ENCODE results near the gene TUSC2. TPM values are rescaled to one million over a fixed set of nuclear protein-coding genes. Genes with fewer than 3 reads are reported as not detected.

TUSC2 gene, protein sequence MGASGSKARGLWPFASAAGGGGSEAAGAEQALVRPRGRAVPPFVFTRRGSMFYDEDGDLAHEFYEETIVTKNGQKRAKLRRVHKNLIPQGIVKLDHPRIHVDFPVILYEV
- total RNA-seq (2014; rRNA removed; shearing (Covaris generic)) (32.2 and 41.6 TPM in 2 replicates), polyA plus RNA-seq (2016; fragmentation: Nextera tagmentation; extraction: Ambion mirVana) (71.0 and 81.5 TPM in 2 replicates)
- long read RNA-seq, transcript TUSC2-201 (3 exons, 1,691 nt): major isoform, 23 of 28 reads
- long read RNA-seq, partial matches to known transcripts: 0 of 28 reads
- long read RNA-seq, other reads (novel, unspliced or antisense): 2 of 28 reads

DNA sequence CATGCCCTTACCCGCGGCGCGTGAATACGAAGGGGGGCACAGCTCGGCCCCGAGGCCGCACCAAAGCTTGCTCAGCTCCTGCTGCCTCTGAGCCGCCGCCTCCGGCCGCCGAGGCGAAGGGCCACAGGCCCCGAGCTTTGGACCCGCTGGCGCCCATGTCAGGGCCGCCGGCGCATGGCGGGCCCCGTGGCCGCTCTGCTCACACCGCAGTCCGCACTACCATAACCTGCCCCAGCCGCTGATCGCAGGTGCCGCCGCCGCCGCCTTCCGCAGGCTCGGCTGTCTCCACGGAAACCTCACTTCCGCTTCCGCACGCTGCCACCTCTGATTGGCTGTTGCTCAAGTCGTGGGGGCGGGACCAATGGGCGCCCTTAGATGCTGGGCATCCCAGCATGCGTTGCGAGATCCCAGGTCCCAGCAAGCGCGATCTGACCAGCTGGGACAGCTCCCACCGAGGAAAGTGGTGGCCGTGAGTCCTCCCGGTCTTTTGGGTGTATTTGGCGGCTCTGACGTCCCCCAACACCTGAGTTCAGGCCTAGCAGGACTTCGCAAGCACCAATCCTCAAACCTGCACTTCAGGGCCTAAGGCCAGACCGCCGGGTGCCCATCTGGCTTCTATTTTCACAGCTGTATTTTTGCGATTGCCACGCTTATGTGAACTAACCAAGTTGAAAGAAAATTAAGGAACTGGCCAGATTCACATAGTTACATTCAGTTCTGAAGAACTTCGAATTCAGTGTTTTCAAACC lies at the start of gene TUSC2:
TSS of gene TUSC2 (minus strand) at position 281 of the 749 bp plus-strand sequence. CDS start at position 157, 124 bp downstream.
- Mint-ChIP-seq H3K4me3 (peak within 1 kb of the TSS; percentile 91), H3K4me1 (peaks cover 27% of the 10 kb centered on the region), H3K27me3 (ENCODE audit: insufficient read depth, low read depth, poor library complexity) (peaks cover 13% of the 10 kb centered on the region), H3K36me3 (ENCODE audit: low read depth) (peaks cover 40% of the 10 kb centered on the region), H3K27ac (peak within 1 kb of the TSS; percentile 78), H3K9me3 (no peaks in the 10 kb centered on the region)
- Histone ChIP-seq H3K9me2 (ENCODE audit: insufficient read depth) (no peaks in the 10 kb centered on the region), H3K4me1 (ENCODE audit: insufficient read depth) (peaks cover 13% of the 10 kb centered on the region), H2AFZ (peak within 1 kb of the TSS; percentile 83; the same call in 1 of the 2 replicates), H3K4me3 (peak within 1 kb of the TSS; percentile 94), H4K20me1 (replicated peaks; ENCODE audit: insufficient read depth) (peaks cover 8% of the 10 kb centered on the region; the same call in 1 of the 2 replicates), H3K79me2 (replicated peaks; ENCODE audit: insufficient read depth) (peaks cover 13% of the 10 kb centered on the region), H3K4me2 (peak within 1 kb of the TSS; percentile 97), H3K27me3 (ENCODE audit: insufficient read depth) (no peaks in the 10 kb centered on the region), H3K36me3 (ENCODE audit: insufficient read depth) (peaks cover 8% of the 10 kb centered on the region), H3K27ac (ENCODE audit: low read depth) (peak within 1 kb of the TSS; percentile 69), H3F3A (replicated peaks; ENCODE audit: low read depth) (peaks cover 24% of the 10 kb centered on the region; the same call in 1 of the 2 replicates)
- TF ChIP-seq ZNF331 (CRISPR knock-in tag; IDR thresholded peaks at IDR 0.05; ENCODE audit: low read depth): no peak
- TF ChIP-seq POLR2AphosphoS5 (IDR thresholded peaks at IDR 0.05; ENCODE audit: low read depth): peak; percentile 86
- TF ChIP-seq CREB1 (CRISPR knock-in tag; IDR thresholded peaks at IDR 0.05; ENCODE audit: low read depth): peak; percentile 89
- TF ChIP-seq, protein P1, sequence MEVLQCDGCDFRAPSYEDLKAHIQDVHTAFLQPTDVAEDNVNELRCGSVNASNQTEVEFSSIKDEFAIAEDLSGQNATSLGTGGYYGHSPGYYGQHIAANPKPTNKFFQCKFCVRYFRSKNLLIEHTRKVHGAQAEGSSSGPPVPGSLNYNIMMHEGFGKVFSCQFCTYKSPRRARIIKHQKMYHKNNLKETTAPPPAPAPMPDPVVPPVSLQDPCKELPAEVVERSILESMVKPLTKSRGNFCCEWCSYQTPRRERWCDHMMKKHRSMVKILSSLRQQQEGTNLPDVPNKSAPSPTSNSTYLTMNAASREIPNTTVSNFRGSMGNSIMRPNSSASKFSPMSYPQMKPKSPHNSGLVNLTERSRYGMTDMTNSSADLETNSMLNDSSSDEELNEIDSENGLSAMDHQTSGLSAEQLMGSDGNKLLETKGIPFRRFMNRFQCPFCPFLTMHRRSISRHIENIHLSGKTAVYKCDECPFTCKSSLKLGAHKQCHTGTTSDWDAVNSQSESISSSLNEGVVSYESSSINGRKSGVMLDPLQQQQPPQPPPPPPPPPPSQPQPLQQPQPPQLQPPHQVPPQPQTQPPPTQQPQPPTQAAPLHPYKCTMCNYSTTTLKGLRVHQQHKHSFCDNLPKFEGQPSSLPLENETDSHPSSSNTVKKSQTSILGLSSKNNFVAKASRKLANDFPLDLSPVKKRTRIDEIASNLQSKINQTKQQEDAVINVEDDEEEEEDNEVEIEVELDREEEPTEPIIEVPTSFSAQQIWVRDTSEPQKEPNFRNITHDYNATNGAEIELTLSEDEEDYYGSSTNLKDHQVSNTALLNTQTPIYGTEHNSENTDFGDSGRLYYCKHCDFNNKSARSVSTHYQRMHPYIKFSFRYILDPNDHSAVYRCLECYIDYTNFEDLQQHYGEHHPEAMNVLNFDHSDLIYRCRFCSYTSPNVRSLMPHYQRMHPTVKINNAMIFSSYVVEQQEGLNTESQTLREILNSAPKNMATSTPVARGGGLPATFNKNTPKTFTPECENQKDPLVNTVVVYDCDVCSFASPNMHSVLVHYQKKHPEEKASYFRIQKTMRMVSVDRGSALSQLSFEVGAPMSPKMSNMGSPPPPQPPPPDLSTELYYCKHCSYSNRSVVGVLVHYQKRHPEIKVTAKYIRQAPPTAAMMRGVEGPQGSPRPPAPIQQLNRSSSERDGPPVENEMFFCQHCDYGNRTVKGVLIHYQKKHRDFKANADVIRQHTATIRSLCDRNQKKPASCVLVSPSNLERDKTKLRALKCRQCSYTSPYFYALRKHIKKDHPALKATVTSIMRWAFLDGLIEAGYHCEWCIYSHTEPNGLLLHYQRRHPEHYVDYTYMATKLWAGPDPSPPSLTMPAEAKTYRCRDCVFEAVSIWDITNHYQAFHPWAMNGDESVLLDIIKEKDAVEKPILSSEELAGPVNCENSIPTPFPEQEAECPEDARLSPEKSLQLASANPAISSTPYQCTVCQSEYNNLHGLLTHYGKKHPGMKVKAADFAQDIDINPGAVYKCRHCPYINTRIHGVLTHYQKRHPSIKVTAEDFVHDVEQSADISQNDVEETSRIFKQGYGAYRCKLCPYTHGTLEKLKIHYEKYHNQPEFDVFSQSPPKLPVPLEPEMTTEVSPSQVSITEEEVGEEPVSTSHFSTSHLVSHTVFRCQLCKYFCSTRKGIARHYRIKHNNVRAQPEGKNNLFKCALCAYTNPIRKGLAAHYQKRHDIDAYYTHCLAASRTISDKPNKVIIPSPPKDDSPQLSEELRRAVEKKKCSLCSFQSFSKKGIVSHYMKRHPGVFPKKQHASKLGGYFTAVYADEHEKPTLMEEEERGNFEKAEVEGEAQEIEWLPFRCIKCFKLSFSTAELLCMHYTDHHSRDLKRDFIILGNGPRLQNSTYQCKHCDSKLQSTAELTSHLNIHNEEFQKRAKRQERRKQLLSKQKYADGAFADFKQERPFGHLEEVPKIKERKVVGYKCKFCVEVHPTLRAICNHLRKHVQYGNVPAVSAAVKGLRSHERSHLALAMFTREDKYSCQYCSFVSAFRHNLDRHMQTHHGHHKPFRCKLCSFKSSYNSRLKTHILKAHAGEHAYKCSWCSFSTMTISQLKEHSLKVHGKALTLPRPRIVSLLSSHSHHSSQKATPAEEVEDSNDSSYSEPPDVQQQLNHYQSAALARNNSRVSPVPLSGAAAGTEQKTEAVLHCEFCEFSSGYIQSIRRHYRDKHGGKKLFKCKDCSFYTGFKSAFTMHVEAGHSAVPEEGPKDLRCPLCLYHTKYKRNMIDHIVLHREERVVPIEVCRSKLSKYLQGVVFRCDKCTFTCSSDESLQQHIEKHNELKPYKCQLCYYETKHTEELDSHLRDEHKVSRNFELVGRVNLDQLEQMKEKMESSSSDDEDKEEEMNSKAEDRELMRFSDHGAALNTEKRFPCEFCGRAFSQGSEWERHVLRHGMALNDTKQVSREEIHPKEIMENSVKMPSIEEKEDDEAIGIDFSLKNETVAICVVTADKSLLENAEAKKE (CRISPR knock-in tag; IDR thresholded peaks at IDR 0.05): no peak
- TF ChIP-seq, protein P2, sequence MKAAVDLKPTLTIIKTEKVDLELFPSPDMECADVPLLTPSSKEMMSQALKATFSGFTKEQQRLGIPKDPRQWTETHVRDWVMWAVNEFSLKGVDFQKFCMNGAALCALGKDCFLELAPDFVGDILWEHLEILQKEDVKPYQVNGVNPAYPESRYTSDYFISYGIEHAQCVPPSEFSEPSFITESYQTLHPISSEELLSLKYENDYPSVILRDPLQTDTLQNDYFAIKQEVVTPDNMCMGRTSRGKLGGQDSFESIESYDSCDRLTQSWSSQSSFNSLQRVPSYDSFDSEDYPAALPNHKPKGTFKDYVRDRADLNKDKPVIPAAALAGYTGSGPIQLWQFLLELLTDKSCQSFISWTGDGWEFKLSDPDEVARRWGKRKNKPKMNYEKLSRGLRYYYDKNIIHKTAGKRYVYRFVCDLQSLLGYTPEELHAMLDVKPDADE (IDR thresholded peaks at IDR 0.05): peak; percentile 10; the same call in 1 of the 2 replicates
- no peak for TF ChIP-seq NANOG (IDR thresholded peaks at IDR 0.05; ENCODE audit: borderline replicate concordance)
- peak; percentile 100 for DNase-seq (ENCODE audit: low spot score)
- peak; percentile 88 for ATAC-seq

All from GM23338 (cell line).